Natural killer cell (primary cell): ENCODE results near the gene CIAO3. TPM values are rescaled to one million over a fixed set of nuclear protein-coding genes. Genes with fewer than 3 reads are reported as not detected.

Experiments used
- ATAC-seq, 3 donors: fragments of 150-1000 bp in 2 of 3; fragments of 200-7000 bp in 1 of 3; cut with Tn5 transposase; 1 replicate in 1 of 3; 2 replicates in 2 of 3; pipeline ENCODE4 v1.10.0; 2021; ENCODE audit warnings: mild to moderate bottlenecking in 2 of 3, moderate library complexity in 2 of 3
- DNase-seq, 2 donors: peaks; one replicate each; pipeline versions ENCODE4 v3.0.0 to v3.0.0-alpha.2; 2013 to 2021; ENCODE audit warnings: mixed read lengths in 1 of 2
- H3K27ac ChIP-seq: one replicate; pipeline ENCODE4 v1.5.1; 2013; ENCODE audit warnings: mild to moderate bottlenecking, low read length
- H3K27me3 ChIP-seq: one replicate; pipeline ENCODE4 v1.6.1; 2013; ENCODE audit warnings: low read length; ENCODE audit not compliant: control insufficient read depth, insufficient read depth
- H3K36me3 ChIP-seq: one replicate; pipeline ENCODE4 v1.6.1; 2013; ENCODE audit warnings: low read length; ENCODE audit not compliant: control insufficient read depth, insufficient read depth
- H3K4me1 ChIP-seq: one replicate; pipeline ENCODE4 v1.6.1; 2013; ENCODE audit warnings: low read length; ENCODE audit not compliant: control insufficient read depth, insufficient read depth
- H3K4me3 ChIP-seq: one replicate; pipeline ENCODE4 v1.5.1; 2013; ENCODE audit warnings: low read length
- H3K9me3 ChIP-seq: one replicate; pipeline ENCODE4 v1.6.1; 2013; ENCODE audit warnings: low read length; ENCODE audit not compliant: control insufficient read depth, insufficient read depth
- H3K27ac Mint-ChIP-seq, 2 donors: one replicate each; pipeline ENCODE4 v1.8.0; 2022; ENCODE audit warnings: mild to moderate bottlenecking in 2 of 2, mixed read lengths in 2 of 2, moderate library complexity in 1 of 2
- H3K27me3 Mint-ChIP-seq, 2 donors: one replicate each; pipeline ENCODE4 v1.8.0; 2022; ENCODE audit warnings: low read depth in 2 of 2, mixed read lengths in 2 of 2
- H3K36me3 Mint-ChIP-seq: one replicate; pipeline ENCODE4 v1.8.0; 2022; ENCODE audit warnings: mixed read lengths
- H3K4me1 Mint-ChIP-seq, 2 donors: one replicate each; pipeline ENCODE4 v1.8.0; 2022; ENCODE audit warnings: mixed read lengths in 2 of 2
- H3K4me3 Mint-ChIP-seq: one replicate; pipeline ENCODE4 v1.8.0; 2022; ENCODE audit warnings: mild to moderate bottlenecking, moderate library complexity, mixed read lengths
- H3K9me3 Mint-ChIP-seq, 2 donors: one replicate each; pipeline ENCODE4 v1.8.0; 2022; ENCODE audit warnings: mixed read lengths in 2 of 2
- CTCF ChIP-seq: fragments of 200-600 bp; IDR thresholded peaks from one replicate; pipeline ENCODE4 v1.8.0; 2022; ENCODE audit warnings: antibody characterized with exemption
- WGBS: methylation state at CpG from one replicate; pipeline ENCODE4 v1.1.7; 2013; ENCODE audit warnings: missing lambda C conversion rate; ENCODE audit not compliant: insufficient coverage; 5-methylcytosine and 5-hydroxymethylcytosine counted together
- intact Hi-C: fragments of 100-400 bp; cut with micrococcal nuclease; formaldehyde crosslinking; loops from one replicate; pipeline ENCODE4 v1.14.2; 2022
- total RNA-seq, 4 donors: library from RNA; stranded (reverse); fragments of 120-200 nt in 1 of 4; gene quantifications; one replicate each; pipeline versions ENCODE4 v1.2.3 to v1.2.4, GENCODE V29; 2013 to 2022

Gene CIAO3
- total RNA-seq, 3 donors from 2014 or later (not counting 1 experiment from before 2014, with no cell fraction given): 36.9 to 39.8 (median 37.5) TPM

- intact Hi-C loops: no loop called here
- no peaks in the 10 kb centered on the region for H3K9me3 Mint-ChIP-seq
- H3K27ac Mint-ChIP-seq: peak overlapping the region; percentile 44 to 60
- no peak for TF ChIP-seq CTCF
- DNase-seq (no peak), ATAC-seq (no peak)
- H3K4me3 Mint-ChIP-seq: no peak overlapping the region
- Histone ChIP-seq H3K9me3 (no peaks in the 10 kb centered on the region), H3K36me3 (no peaks in the 10 kb centered on the region), H3K27me3 (no peaks in the 10 kb centered on the region), H3K4me3 (no peak overlapping the region), H3K4me1 (peaks cover 39% of the 10 kb centered on the region), H3K27ac (no peak overlapping the region)
- 57% methylated on average over 9 of the region's 9 CpGs for WGBS
- peaks cover 0 to 8% of the 10 kb centered on the region in 2 donors for H3K4me1 Mint-ChIP-seq
- no peaks in the 10 kb centered on the region for H3K27me3 Mint-ChIP-seq
- no peaks in the 10 kb centered on the region for H3K36me3 Mint-ChIP-seq
These were observed 14.7 kb downstream of the CIAO3 start for GRCh38 chr16:726188-726437.

- Histone ChIP-seq H3K9me3 (no peaks in the 10 kb centered on the region), H3K27me3 (no peaks in the 10 kb centered on the region), H3K4me1 (peaks cover 40% of the 10 kb centered on the region), H3K4me3 (no peak overlapping the region), H3K36me3 (no peaks in the 10 kb centered on the region), H3K27ac (no peak overlapping the region)
- Mint-ChIP-seq H3K36me3 (no peaks in the 10 kb centered on the region), H3K27ac (peak overlapping the region in 1 of 2 donors; percentile 44), H3K4me3 (peak overlapping the region; percentile 35), H3K9me3 (no peaks in the 10 kb centered on the region), H3K4me1 (peaks cover 0 to 8% of the 10 kb centered on the region in 2 donors), H3K27me3 (no peaks in the 10 kb centered on the region)
- TF ChIP-seq CTCF: no peak
- peak in 1 of 2 donors; percentile 29 for DNase-seq
- 85% methylated on average over 23 of the region's 23 CpGs for WGBS
- intact Hi-C loops: no loop called here
- no peak for ATAC-seq
These were observed 15.2 kb downstream of the CIAO3 start for GRCh38 chr16:725463-726187.

- Histone ChIP-seq H3K27me3 (no peaks in the 10 kb centered on the region), H3K9me3 (no peaks in the 10 kb centered on the region), H3K4me1 (peaks cover 47% of the 10 kb centered on the region), H3K36me3 (no peaks in the 10 kb centered on the region), H3K4me3 (no peak overlapping the region), H3K27ac (no peak overlapping the region)
- intact Hi-C loops: no loop called here
- 85% methylated on average over 7 of the region's 7 CpGs for WGBS
- no peak for ATAC-seq
- Mint-ChIP-seq H3K36me3 (no peaks in the 10 kb centered on the region), H3K9me3 (no peaks in the 10 kb centered on the region), H3K4me3 (no peak overlapping the region), H3K4me1 (peaks cover 0 to 14% of the 10 kb centered on the region in 2 donors), H3K27me3 (no peaks in the 10 kb centered on the region), H3K27ac (no peak overlapping the region)
- no peak for TF ChIP-seq CTCF
- no peak for DNase-seq
These were observed 15.8 kb downstream of the CIAO3 start for GRCh38 chr16:725041-725376.
